Measurements from ENCODE around the gene WDR17.
"Not testable (repeated sequence)": the region's sequence is repeated elsewhere in the genome, so short reads cannot be mapped to it uniquely, and the experiment has no call there.

The WDR17 gene

DNA sequence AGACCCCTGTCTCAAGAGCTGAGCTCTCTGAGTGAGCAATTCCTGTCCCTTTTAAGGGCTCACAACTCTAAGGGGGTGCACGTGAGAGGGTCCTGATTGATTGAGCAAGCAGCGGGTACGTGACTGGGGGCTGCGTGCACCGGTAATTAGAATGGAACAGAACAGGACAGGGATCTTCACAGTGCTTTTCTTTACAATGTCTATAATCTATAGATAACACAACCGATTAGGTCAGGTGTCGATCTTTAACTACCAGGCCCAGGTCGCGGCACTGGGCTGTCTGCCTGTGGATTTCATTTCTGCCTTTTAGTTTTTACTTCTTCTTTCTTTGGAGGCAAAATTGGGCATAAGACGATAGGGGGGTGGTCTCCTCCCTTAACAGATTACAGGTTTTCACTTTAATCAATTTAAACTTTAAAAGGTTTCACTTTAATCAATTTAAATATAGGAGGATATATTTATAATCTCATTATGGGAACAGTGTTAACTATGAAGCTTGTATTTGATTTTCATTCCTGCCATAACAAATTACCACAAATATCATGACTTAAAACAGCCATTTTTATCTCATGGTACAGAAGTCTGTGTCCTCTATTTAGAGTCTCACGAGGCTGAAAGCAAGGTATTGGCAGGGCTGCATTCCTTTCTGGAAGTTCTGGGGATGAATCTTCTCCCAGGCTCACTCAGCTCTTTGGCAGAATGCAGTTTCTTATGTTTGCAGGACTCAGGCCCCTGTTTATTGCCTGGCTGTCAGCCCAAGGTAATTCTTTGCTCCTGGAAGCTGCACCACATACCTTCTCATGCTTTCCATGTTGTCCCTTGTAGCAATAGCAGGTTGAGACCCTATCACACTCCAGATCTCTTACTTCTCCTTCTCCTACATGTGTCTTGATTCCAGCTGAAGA, 124.5 kb downstream of the WDR17 start:
- Mint-ChIP-seq H3K9me3 (no peaks in the 10 kb centered on the region), H3K27ac (no peak overlapping the region), H3K4me3 (no peak overlapping the region), H3K4me1 (peaks cover 1% of the 10 kb centered on the region), H3K36me3 (no peaks in the 10 kb centered on the region), H3K27me3 (peaks cover 1% of the 10 kb centered on the region)
- DNase-seq (ENCODE audit: low spot score in 2 of 2) (no peak), ATAC-seq (ENCODE audit: low read depth) (no peak)

DNA sequence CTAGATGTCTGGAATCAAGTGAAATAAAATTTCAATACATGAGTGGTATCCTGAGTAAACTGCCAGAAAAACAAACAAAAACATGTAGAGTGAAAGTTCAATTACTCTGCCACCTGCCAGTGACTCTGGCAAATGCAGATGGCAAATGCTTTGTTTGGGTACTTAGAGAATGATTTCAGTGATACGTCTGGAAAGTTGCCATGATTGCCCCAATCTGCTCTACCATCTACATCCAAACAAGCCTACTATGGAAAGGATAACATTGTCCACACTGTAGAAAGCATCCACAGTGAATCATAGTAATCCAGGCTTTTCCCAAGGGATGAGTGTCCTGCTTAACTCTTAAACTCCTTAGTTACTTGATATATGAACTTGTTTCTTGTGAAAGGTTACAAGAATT, 126.3 kb downstream of the WDR17 start:
- Mint-ChIP-seq H3K27ac (no peak overlapping the region), H3K4me1 (peaks cover 5% of the 10 kb centered on the region)

GRCh38 chr4:176193126-176193525, 127.5 kb downstream of the WDR17 start:
- Mint-ChIP-seq H3K4me3 (no peak overlapping the region), H3K4me1 (peaks cover 5% of the 10 kb centered on the region), H3K27ac (no peak overlapping the region), H3K27me3 (peaks cover 3% of the 10 kb centered on the region), H3K9me3 (no peaks in the 10 kb centered on the region), H3K36me3 (no peaks in the 10 kb centered on the region)
- no peak for DNase-seq (ENCODE audit: low spot score in 2 of 2)
- ATAC-seq (ENCODE audit: low read depth): no peak

More for the DNA sequence above, 126.3 kb downstream of the WDR17 start:
- ATAC-seq (ENCODE audit: low read depth) (no peak), DNase-seq (ENCODE audit: low spot score in 2 of 2) (no peak)
- Mint-ChIP-seq H3K36me3 (no peaks in the 10 kb centered on the region), H3K27me3 (peaks cover 1% of the 10 kb centered on the region), H3K4me3 (no peak overlapping the region), H3K9me3 (no peaks in the 10 kb centered on the region)

- Mint-ChIP-seq H3K9me3 (no peaks in the 10 kb centered on the region), H3K27me3 (peaks cover 3% of the 10 kb centered on the region), H3K4me1 (peaks cover 5% of the 10 kb centered on the region), H3K4me3 (no peak overlapping the region), H3K36me3 (no peaks in the 10 kb centered on the region), H3K27ac (no peak overlapping the region)
- no peak for DNase-seq (ENCODE audit: low spot score in 2 of 2)
- no peak for ATAC-seq (ENCODE audit: low read depth)
Observed at GRCh38 chr4:176193938-176194337, 128.3 kb downstream of the WDR17 start.

- peak within 1 kb of the TSS; percentile 73 for H3K27ac Mint-ChIP-seq
- DNase-seq (ENCODE audit: low spot score in 2 of 2): peak; percentile 90 to 94
- no peaks in the 10 kb centered on the region for H3K36me3 Mint-ChIP-seq
- peaks cover 5% of the 10 kb centered on the region for H3K4me1 Mint-ChIP-seq
- ATAC-seq (ENCODE audit: low read depth): peak; percentile 95
- H3K27me3 Mint-ChIP-seq: peaks cover 3% of the 10 kb centered on the region
- H3K4me3 Mint-ChIP-seq: peak within 1 kb of the TSS; percentile 88
- H3K9me3 Mint-ChIP-seq: no peaks in the 10 kb centered on the region
Observed at GRCh38 chr4:176195184-176195978, 129.7 kb downstream of the WDR17 start, which contains the start of gene SPATA4. Gene SPATA4, minus strand, starts transcription at chr4:176195585. Its CDS starts 23 bp downstream, at chr4:176195562.

GRCh38 chr4:176198316-176198903, 132.8 kb downstream of the WDR17 start:
- ATAC-seq (ENCODE audit: low read depth) (no peak), DNase-seq (ENCODE audit: low spot score in 2 of 2) (no peak)
- no peak overlapping the region for H3K4me3 Mint-ChIP-seq
- H3K4me1 Mint-ChIP-seq: peaks cover 5% of the 10 kb centered on the region
- no peak overlapping the region for H3K27ac Mint-ChIP-seq
- H3K27me3 Mint-ChIP-seq: peaks cover 7% of the 10 kb centered on the region
- no peaks in the 10 kb centered on the region for H3K36me3 Mint-ChIP-seq
- no peaks in the 10 kb centered on the region for H3K9me3 Mint-ChIP-seq

- H3K36me3 Mint-ChIP-seq: no peaks in the 10 kb centered on the region
- ATAC-seq (ENCODE audit: low read depth) (no peak), DNase-seq (ENCODE audit: low spot score in 2 of 2) (no peak)
- peaks cover 23% of the 10 kb centered on the region for H3K27me3 Mint-ChIP-seq
- H3K4me3 Mint-ChIP-seq: no peak overlapping the region
- H3K9me3 Mint-ChIP-seq: no peaks in the 10 kb centered on the region
- H3K27ac Mint-ChIP-seq: no peak overlapping the region
- H3K4me1 Mint-ChIP-seq: no peaks in the 10 kb centered on the region
Observed at GRCh38 chr4:176205299-176205698, 139.7 kb downstream of the WDR17 start.

- H3K27ac Mint-ChIP-seq: no peak overlapping the region
Observed at GRCh38 chr4:176207839-176208238, 142.2 kb downstream of the WDR17 start.

GRCh38 chr4:176209535-176209934, 143.9 kb downstream of the WDR17 start:
- Mint-ChIP-seq H3K4me3 (no peak overlapping the region), H3K27ac (no peak overlapping the region), H3K4me1 (peaks cover 2% of the 10 kb centered on the region), H3K36me3 (no peaks in the 10 kb centered on the region), H3K27me3 (peaks cover 22% of the 10 kb centered on the region), H3K9me3 (peaks cover 4% of the 10 kb centered on the region)
- DNase-seq (ENCODE audit: low spot score in 2 of 2) (no peak), ATAC-seq (ENCODE audit: low read depth) (no peak)

More at GRCh38 chr4:176207839-176208238, 142.2 kb downstream of the WDR17 start:
- Mint-ChIP-seq H3K9me3 (peaks cover 4% of the 10 kb centered on the region), H3K36me3 (no peaks in the 10 kb centered on the region), H3K4me1 (peaks cover 2% of the 10 kb centered on the region), H3K27me3 (peaks cover 24% of the 10 kb centered on the region), H3K4me3 (no peak overlapping the region)
- DNase-seq (ENCODE audit: low spot score in 2 of 2) (no peak), ATAC-seq (ENCODE audit: low read depth) (no peak)

GRCh38 chr4:176210101-176210500, 144.5 kb downstream of the WDR17 start:
- ATAC-seq (ENCODE audit: low read depth) (no peak), DNase-seq (ENCODE audit: low spot score in 2 of 2) (no peak)
- Mint-ChIP-seq H3K27ac (no peak overlapping the region), H3K4me1 (peaks cover 2% of the 10 kb centered on the region), H3K27me3 (peaks cover 22% of the 10 kb centered on the region), H3K4me3 (no peak overlapping the region), H3K36me3 (no peaks in the 10 kb centered on the region), H3K9me3 (peaks cover 4% of the 10 kb centered on the region)

- H3K4me3 Mint-ChIP-seq: no peak overlapping the region
- H3K36me3 Mint-ChIP-seq: no peaks in the 10 kb centered on the region
- H3K9me3 Mint-ChIP-seq: peaks cover 4% of the 10 kb centered on the region
- DNase-seq (ENCODE audit: low spot score in 2 of 2): no peak
- peaks cover 17% of the 10 kb centered on the region for H3K27me3 Mint-ChIP-seq
- H3K27ac Mint-ChIP-seq: no peak overlapping the region
- ATAC-seq (ENCODE audit: low read depth): no peak
- peaks cover 2% of the 10 kb centered on the region for H3K4me1 Mint-ChIP-seq
Observed at GRCh38 chr4:176210579-176211296, 145.1 kb downstream of the WDR17 start.

DNA sequence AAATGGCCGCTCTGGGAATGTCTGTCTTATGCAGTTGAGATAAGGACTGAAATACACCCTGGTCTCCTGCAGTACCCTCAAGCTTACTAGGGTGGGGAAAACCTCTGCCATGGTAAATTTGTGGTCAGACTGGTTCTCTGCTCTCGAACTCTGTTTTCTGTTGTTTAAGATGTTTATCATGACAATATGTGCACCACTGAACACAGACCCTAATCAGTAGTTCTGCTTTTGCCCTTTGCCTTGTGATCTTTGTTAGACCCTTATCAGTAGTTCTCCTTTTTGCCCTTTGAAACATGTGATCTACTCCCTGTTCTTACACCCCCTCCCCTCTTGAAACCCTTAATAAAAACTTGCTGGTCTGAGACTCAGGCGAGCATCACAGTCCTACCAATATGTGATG, 146.7 kb downstream of the WDR17 start:
- H3K27me3 Mint-ChIP-seq, H3K4me3 Mint-ChIP-seq: not testable (repeated sequence)

DNA sequence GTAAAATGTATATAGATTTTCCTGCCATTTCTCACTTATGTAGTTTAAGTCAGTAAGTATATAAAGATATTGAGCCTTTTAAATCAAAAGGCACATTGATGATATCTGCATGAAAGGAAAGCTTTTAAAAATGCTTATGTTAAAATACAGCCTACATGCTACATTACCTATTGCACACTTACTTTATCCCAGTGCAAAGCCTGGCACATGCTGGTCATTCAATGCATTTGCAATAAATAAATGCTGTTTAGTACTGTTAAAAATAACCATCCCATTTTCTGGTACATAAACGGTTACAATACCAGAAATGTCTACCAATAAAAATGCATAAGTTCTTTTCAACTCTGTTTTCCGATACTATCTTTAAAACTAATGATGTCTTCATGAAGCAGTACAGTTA, 151.9 kb downstream of the WDR17 start:
- H3K4me1 Mint-ChIP-seq: peaks cover under 1% of the 10 kb centered on the region
- H3K27ac Mint-ChIP-seq: no peak overlapping the region
- H3K9me3 Mint-ChIP-seq: peaks cover 2% of the 10 kb centered on the region
- H3K4me3 Mint-ChIP-seq: no peak overlapping the region
- H3K36me3 Mint-ChIP-seq: no peaks in the 10 kb centered on the region
- no peaks in the 10 kb centered on the region for H3K27me3 Mint-ChIP-seq
- no peak for DNase-seq (ENCODE audit: low spot score in 2 of 2)
- ATAC-seq (ENCODE audit: low read depth): no peak

More for the DNA sequence above, 146.7 kb downstream of the WDR17 start:
- H3K36me3 Mint-ChIP-seq; DNase-seq (ENCODE audit: low spot score in 2 of 2); H3K27ac Mint-ChIP-seq; ATAC-seq (ENCODE audit: low read depth); H3K4me1 Mint-ChIP-seq; H3K9me3 Mint-ChIP-seq: not testable (repeated sequence)

All from memory B cell (primary cell).